H1 (cell line): Measurements from ENCODE around the gene SIKE1. TPM values are rescaled to one million over a fixed set of nuclear protein-coding genes. Genes with fewer than 3 reads are reported as not detected.
"Not testable (repeated sequence)": the region's sequence is repeated elsewhere in the genome, so short reads cannot be mapped to it uniquely, and the experiment has no call there.

Experiments
- CTCF ChIA-PET: fragments of 300-600 bp; sonication (Branson Sonifier 250); formaldehyde crosslinking; loops from one replicate; lab custom pipeline; 2021; ENCODE audit not compliant: partially characterized antibody; lab: Charles Lee
- POLR2A ChIA-PET: fragments of 300-600 bp; sonication (Branson Sonifier 250); formaldehyde crosslinking; loops from one replicate; lab custom pipeline; 2021; ENCODE audit warnings: inconsistent platforms; ENCODE audit not compliant: partially characterized antibody; lab: Charles Lee
- DNase-seq, 2 experiments: peaks; one replicate each; pipeline versions ENCODE4 v3.0.0 to v3.0.0-alpha.2; 2010 to 2022; ENCODE audit warnings: low spot score in 2 of 2, low read depth in 1 of 2, mixed read lengths in 1 of 2
- FAIRE-seq: peaks from 2 replicates; lab custom pipeline; 2011; peaks lifted over from hg19 to GRCh38; lab: Jason Lieb, UNC
- H2AFZ ChIP-seq: 2 replicates; pipeline ENCODE4 v1.8.1; 2012; ENCODE audit warnings: low read length, inconsistent platforms
- H2AK5ac ChIP-seq: 2 replicates; pipeline ENCODE4 v1.6.1; 2013; ENCODE audit warnings: low read depth, low read length
- H2BK120ac ChIP-seq: replicated peaks from 2 replicates; pipeline ENCODE3; 2013; ENCODE audit warnings: low read depth, low read length, inconsistent platforms
- H2BK12ac ChIP-seq: 2 replicates; pipeline ENCODE4 v1.6.1; 2013; ENCODE audit warnings: low read depth, low read length
- H2BK15ac ChIP-seq: 2 replicates; pipeline ENCODE4 v1.6.1; 2013; ENCODE audit warnings: low read length
- H2BK20ac ChIP-seq: 2 replicates; pipeline ENCODE4 v1.6.1; 2013; ENCODE audit warnings: low read length
- H2BK5ac ChIP-seq: 2 replicates; pipeline ENCODE4 v1.6.1; 2013; ENCODE audit warnings: low read depth, low read length
- H3K14ac ChIP-seq: 2 replicates; pipeline ENCODE4 v1.6.1; 2013; ENCODE audit warnings: inconsistent platforms; ENCODE audit not compliant: insufficient read length
- H3K18ac ChIP-seq: 2 replicates; pipeline ENCODE4 v1.6.1; 2013; ENCODE audit warnings: low read length; ENCODE audit errors: extremely low read depth
- H3K23ac ChIP-seq: 2 replicates; pipeline ENCODE4 v1.6.1; 2013; ENCODE audit warnings: inconsistent platforms; ENCODE audit not compliant: insufficient read length
- H3K23me2 ChIP-seq: 2 replicates; pipeline ENCODE4 v1.6.1; 2013; ENCODE audit warnings: low read depth, low read length
- H3K27ac ChIP-seq: 2 replicates; pipeline ENCODE4 v1.6.1; 2011; ENCODE audit warnings: low read depth, low read length, inconsistent platforms
- H3K27me3 ChIP-seq, 4 experiments: replicated peaks in 1 of 4; 1 replicate in 1 of 4; 2 replicates in 3 of 4; pipeline versions ENCODE4 v1.6.1 to v1.8.1; 2011 to 2013; ENCODE audit warnings: low read length in 3 of 4, mild to moderate bottlenecking in 3 of 4, inconsistent platforms in 2 of 4, mixed read lengths in 2 of 4, moderate library complexity in 1 of 4; ENCODE audit not compliant: control insufficient read depth in 3 of 4, insufficient read depth in 3 of 4; ENCODE audit errors: extremely low read depth in 1 of 4
- H3K36me3 ChIP-seq, 4 experiments: 2 replicates each; pipeline versions ENCODE4 v1.6.1 to v1.8.1; 2011 to 2013; ENCODE audit warnings: mild to moderate bottlenecking in 4 of 4, low read length in 3 of 4, moderate library complexity in 2 of 4, control low read depth in 1 of 4, inconsistent platforms in 1 of 4; ENCODE audit not compliant: insufficient read depth in 4 of 4, control insufficient read depth in 2 of 4
- H3K4ac ChIP-seq: replicated peaks from 2 replicates; pipeline ENCODE3; 2013; ENCODE audit warnings: low read length, low read depth, mixed read lengths, inconsistent platforms; ENCODE audit not compliant: insufficient read length
- H3K4me1 ChIP-seq, 4 experiments: replicated peaks in 1 of 4; 1 replicate in 1 of 4; 2 replicates in 3 of 4; pipeline versions ENCODE4 v1.6.1 to v1.8.1; 2011 to 2013; ENCODE audit warnings: low read length in 3 of 4, inconsistent platforms in 2 of 4, mixed read lengths in 1 of 4; ENCODE audit not compliant: insufficient read depth in 4 of 4, control insufficient read depth in 3 of 4
- H3K4me2 ChIP-seq, 2 experiments: 2 replicates each; pipeline versions ENCODE4 v1.6.1 to v1.8.1; 2011 to 2013; ENCODE audit warnings: low read depth in 2 of 2, low read length in 2 of 2, control low read depth in 1 of 2, inconsistent platforms in 1 of 2, mild to moderate bottlenecking in 1 of 2; ENCODE audit not compliant: insufficient read depth in 1 of 2
- H3K4me3 ChIP-seq, 4 experiments: fragments of 200-600, 300-600 bp in 1 of 4; sonication (generic), shearing (Covaris generic), sonication (Bioruptor Twin) in 1 of 4; 2 replicates each; pipeline versions ENCODE4 v1.5.1 to v1.8.1; 2011 to 2016; ENCODE audit warnings: low read length in 4 of 4, low read depth in 3 of 4, control low read depth in 2 of 4, inconsistent platforms in 2 of 4, mild to moderate bottlenecking in 2 of 4, mixed read lengths in 1 of 4, moderate library complexity in 1 of 4; ENCODE audit not compliant: insufficient read depth in 2 of 4; ENCODE audit errors: extremely low read depth in 1 of 4
- H3K56ac ChIP-seq: replicated peaks from 2 replicates; pipeline ENCODE3; 2013; ENCODE audit warnings: low read depth, mild to moderate bottlenecking, mixed read lengths, low read length, inconsistent platforms; ENCODE audit not compliant: insufficient read length
- H3K79me1 ChIP-seq: 2 replicates; pipeline ENCODE4 v1.6.1; 2013; ENCODE audit warnings: low read depth, low read length, control low read depth
- H3K79me2 ChIP-seq, 2 experiments: 2 replicates each; pipeline versions ENCODE4 v1.6.1 to v1.8.1; 2012 to 2013; ENCODE audit warnings: low read length in 2 of 2, mild to moderate bottlenecking in 2 of 2, inconsistent platforms in 1 of 2; ENCODE audit not compliant: insufficient read depth in 2 of 2, control insufficient read depth in 1 of 2
- H3K9ac ChIP-seq, 4 experiments: replicated peaks in 1 of 4; 1 replicate in 1 of 4; 2 replicates in 3 of 4; pipeline versions ENCODE4 v1.6.1 to v1.8.1; 2011 to 2013; ENCODE audit warnings: low read depth in 3 of 4, low read length in 3 of 4, control low read depth in 2 of 4, mild to moderate bottlenecking in 2 of 4, moderate library complexity in 2 of 4, inconsistent platforms in 1 of 4; ENCODE audit errors: extremely low read depth in 1 of 4
- H3K9me3 ChIP-seq, 2 experiments: 2 replicates each; pipeline versions ENCODE4 v1.6.1 to v1.8.1; 2012 to 2013; ENCODE audit warnings: mild to moderate bottlenecking in 2 of 2, moderate library complexity in 2 of 2, control low read depth in 1 of 2, inconsistent platforms in 1 of 2, low read depth in 1 of 2, low read length in 1 of 2, mixed read lengths in 1 of 2; ENCODE audit not compliant: insufficient read depth in 2 of 2
- H4K20me1 ChIP-seq, 2 experiments: replicated peaks in 1 of 2; 2 replicates each; pipeline versions ENCODE3 to v1.8.1; 2011 to 2013; ENCODE audit warnings: inconsistent platforms in 2 of 2, low read length in 2 of 2, mild to moderate bottlenecking in 1 of 2; ENCODE audit not compliant: insufficient read depth in 2 of 2, control insufficient read depth in 1 of 2
- H4K5ac ChIP-seq: 2 replicates; pipeline ENCODE4 v1.6.1; 2013; ENCODE audit warnings: low read length, low read depth, mixed read lengths, inconsistent platforms; ENCODE audit not compliant: insufficient read length
- H4K8ac ChIP-seq: 2 replicates; pipeline ENCODE4 v1.8.0; 2013; ENCODE audit warnings: mild to moderate bottlenecking, moderate library complexity, low read length, inconsistent platforms; ENCODE audit not compliant: insufficient read depth; ENCODE audit errors: extremely low read depth
- H4K91ac ChIP-seq: replicated peaks from 2 replicates; pipeline ENCODE3; 2013; ENCODE audit warnings: low read length, mixed read lengths, inconsistent platforms; ENCODE audit not compliant: insufficient read length
- SP1 ChIP-seq: IDR thresholded peaks from 2 replicates; pipeline ENCODE4 v1.6.1; 2011; ENCODE audit warnings: low read depth, low read length
- WGBS, 2 experiments: shearing (Covaris generic) in 1 of 2; methylation state at CpG; one replicate each; pipeline versions ENCODE4 v1.1.6 to v1.1.7; 2013 to 2015; ENCODE audit warnings: low lambda C conversion rate in 2 of 2, mixed read lengths in 2 of 2, inconsistent platforms in 1 of 2, low coverage in 1 of 2, missing lambda C conversion rate in 1 of 2; ENCODE audit not compliant: insufficient replicate concordance in 2 of 2, insufficient coverage in 1 of 2, insufficient read length in 1 of 2; ENCODE audit errors: extremely low coverage in 1 of 2, missing lambda C conversion rate in 1 of 2; 5-methylcytosine and 5-hydroxymethylcytosine counted together
- polyA plus RNA-seq, 7 experiments: library from polyadenylated mRNA; depleted of rRNA in 3 of 7; stranded (reverse) in 5 of 7; unstranded in 2 of 7; fragments of >200 nt in 5 of 7; fragments of 200-250 nt in 2 of 7; gene quantifications; 1 replicate in 5 of 7; 2 replicates in 1 of 7; 4 replicates in 1 of 7; pipeline versions ENCODE4 v1.2.1 to v1.2.3, GENCODE V29; 2011 to 2013; ENCODE audit warnings: missing spikeins in 2 of 7, mixed read lengths in 2 of 7
- total RNA-seq: library from RNA; stranded (reverse); fragmentation: NEBNext Ultra II Directional; extraction: Animal tissue kit (Norgen Biotek cat#: 25700); gene quantifications from 2 replicates; pipeline ENCODE4 v1.2.1, GENCODE V29; 2021

The SIKE1 gene
- total and polyA plus RNA-seq, 2 of the 8 experiments (the other 6 are each of a cell fraction or from before 2014, with no cell fraction given), result 20.5 to 79.9 TPM

GRCh38 chr1:114794038-114794437 lies 13.6 kb upstream of the SIKE1 start:
- Histone ChIP-seq H2BK20ac (no peak overlapping the region), H2AK5ac (no peak overlapping the region), H2AFZ (no peak overlapping the region), H2BK5ac (no peak overlapping the region), H3K36me3 (no peaks in the 10 kb centered on the region), H4K20me1 (no peaks in the 10 kb centered on the region), H4K91ac (no peak overlapping the region), H4K5ac (no peak overlapping the region), H3K27me3 (no peaks in the 10 kb centered on the region), H4K8ac (no peak overlapping the region), H2BK12ac (no peak overlapping the region), H3K23ac (no peak overlapping the region), H3K4ac (no peak overlapping the region), H3K23me2 (no peaks in the 10 kb centered on the region), H3K56ac (no peak overlapping the region), H3K4me2 (no peak overlapping the region), H2BK15ac (no peak overlapping the region), H3K9ac (no peak overlapping the region), H3K14ac (no peak overlapping the region), H3K79me2 (no peaks in the 10 kb centered on the region), H3K79me1 (no peaks in the 10 kb centered on the region), H3K27ac (no peak overlapping the region), H3K18ac (no peak overlapping the region), H3K4me1 (0 out of 7 replicates have a peak, but pooled peaks cover 0 to 1% (median 0%) of the 10 kb centered on the region in 4 experiments), H3K9me3 (peaks cover 0 to 12% of the 10 kb centered on the region in 2 experiments; a peak in 1 of 4 replicates), H3K4me3 (no peak overlapping the region), H2BK120ac (no peak overlapping the region)
- 88% methylated on average over 2 of the region's 2 CpGs; no CpG with 5 or more reads in 1 of the 2 experiments for WGBS, 2 experiments
- POLR2A ChIA-PET, result no interaction called here
- FAIRE-seq (no peak), DNase-seq (no peak)
- CTCF ChIA-PET, result no interaction called here
- TF ChIP-seq SP1, result no peak

- H2BK5ac ChIP-seq, H3K27ac ChIP-seq, H3K56ac ChIP-seq, H3K14ac ChIP-seq, H4K20me1 ChIP-seq, H4K91ac ChIP-seq, CTCF ChIA-PET, H4K8ac ChIP-seq, H3K23me2 ChIP-seq, H2BK20ac ChIP-seq, H3K79me1 ChIP-seq, H3K4me1 ChIP-seq, H2AK5ac ChIP-seq, H3K9ac ChIP-seq, H2BK120ac ChIP-seq, FAIRE-seq, H2BK12ac ChIP-seq, H3K23ac ChIP-seq, H2BK15ac ChIP-seq, H3K4me2 ChIP-seq, H3K79me2 ChIP-seq, H4K5ac ChIP-seq, POLR2A ChIA-PET, H3K36me3 ChIP-seq, H3K4me3 ChIP-seq, H3K27me3 ChIP-seq, H3K18ac ChIP-seq, H3K4ac ChIP-seq, H2AFZ ChIP-seq, DNase-seq: not testable (repeated sequence)
- H3K9me3 ChIP-seq, result peaks cover 0 to 12% of the 10 kb centered on the region in 2 experiments; a peak in 1 of 4 replicates
- 96% methylated on average over 20 of the region's 25 CpGs; no CpG with 5 or more reads in 1 of the 2 experiments for WGBS, 2 experiments
Observed at GRCh38 chr1:114790581-114790980, 10.1 kb upstream of the SIKE1 start.
